ENCODE measurements around the gene RAB20.
A peak's percentile ranks its signal among the peaks of the same experiment; 100 is the strongest.

DNA sequence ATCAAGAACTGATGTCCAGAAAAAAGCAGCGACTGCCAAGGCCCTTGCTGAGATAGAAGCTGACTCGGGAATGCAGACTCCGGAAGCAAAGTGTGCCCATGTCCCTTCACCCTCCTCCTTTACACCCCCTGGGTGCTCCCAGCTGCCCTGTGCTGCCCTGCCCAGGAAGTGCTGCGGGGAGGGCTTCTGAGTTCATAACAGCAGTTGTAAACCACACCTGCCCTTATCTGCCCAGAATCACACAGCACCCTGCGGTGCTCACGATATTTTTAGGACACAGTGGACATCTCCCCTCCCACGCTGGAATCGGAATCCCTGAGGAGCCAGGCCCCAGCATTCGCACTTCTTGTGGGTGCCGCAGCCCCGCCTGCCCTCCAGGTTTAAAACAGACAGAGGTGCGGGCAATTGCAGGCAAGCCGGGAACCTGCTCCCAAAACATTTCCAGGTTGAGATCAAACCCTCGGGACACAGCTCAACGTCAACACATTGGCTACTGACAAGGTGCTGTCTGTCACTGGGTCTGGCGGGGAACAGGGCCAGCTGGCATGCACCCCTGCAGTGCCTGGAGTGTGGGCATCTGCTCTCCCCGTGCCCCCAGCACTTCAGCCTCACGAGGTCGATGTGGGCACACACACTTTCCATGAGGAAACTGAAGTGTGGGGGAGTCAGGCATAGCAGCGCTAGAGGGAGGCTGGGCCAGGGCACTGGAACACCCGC, 36.8 kb downstream of the RAB20 start:
- TF ChIP-seq, protein P1, sequence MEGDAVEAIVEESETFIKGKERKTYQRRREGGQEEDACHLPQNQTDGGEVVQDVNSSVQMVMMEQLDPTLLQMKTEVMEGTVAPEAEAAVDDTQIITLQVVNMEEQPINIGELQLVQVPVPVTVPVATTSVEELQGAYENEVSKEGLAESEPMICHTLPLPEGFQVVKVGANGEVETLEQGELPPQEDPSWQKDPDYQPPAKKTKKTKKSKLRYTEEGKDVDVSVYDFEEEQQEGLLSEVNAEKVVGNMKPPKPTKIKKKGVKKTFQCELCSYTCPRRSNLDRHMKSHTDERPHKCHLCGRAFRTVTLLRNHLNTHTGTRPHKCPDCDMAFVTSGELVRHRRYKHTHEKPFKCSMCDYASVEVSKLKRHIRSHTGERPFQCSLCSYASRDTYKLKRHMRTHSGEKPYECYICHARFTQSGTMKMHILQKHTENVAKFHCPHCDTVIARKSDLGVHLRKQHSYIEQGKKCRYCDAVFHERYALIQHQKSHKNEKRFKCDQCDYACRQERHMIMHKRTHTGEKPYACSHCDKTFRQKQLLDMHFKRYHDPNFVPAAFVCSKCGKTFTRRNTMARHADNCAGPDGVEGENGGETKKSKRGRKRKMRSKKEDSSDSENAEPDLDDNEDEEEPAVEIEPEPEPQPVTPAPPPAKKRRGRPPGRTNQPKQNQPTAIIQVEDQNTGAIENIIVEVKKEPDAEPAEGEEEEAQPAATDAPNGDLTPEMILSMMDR (IDR thresholded peaks at IDR 0.05 in 2 of 3, conservative IDR thresholded peaks at IDR 0.05 in 1 of 3; ENCODE audit: borderline replicate concordance in 1 of 3, insufficient read depth in 1 of 3, low read depth in 2 of 3, low read length in 2 of 3) = no peak
- TF ChIP-seq ZFX (IDR thresholded peaks at IDR 0.05) = no peak
- TF ChIP-seq YY1 (IDR thresholded peaks at IDR 0.05; ENCODE audit: extremely low read depth, insufficient replicate concordance, low read depth, low read length) = no peak
- no peak for TF ChIP-seq POLR2A (IDR thresholded peaks at IDR 0.05; ENCODE audit: borderline replicate concordance, extremely low read depth, insufficient read depth, insufficient read length)
- TF ChIP-seq TCF7L2 (IDR thresholded peaks at IDR 0.05; ENCODE audit: borderline replicate concordance, extremely low read depth, insufficient read depth, insufficient read length) = no peak
- TF ChIP-seq FOSL1 (IDR thresholded peaks at IDR 0.05; ENCODE audit: low read depth) = no peak
- no peak for TF ChIP-seq CEBPB (IDR thresholded peaks at IDR 0.05; ENCODE audit: low read depth)
- TF ChIP-seq, protein P2, sequence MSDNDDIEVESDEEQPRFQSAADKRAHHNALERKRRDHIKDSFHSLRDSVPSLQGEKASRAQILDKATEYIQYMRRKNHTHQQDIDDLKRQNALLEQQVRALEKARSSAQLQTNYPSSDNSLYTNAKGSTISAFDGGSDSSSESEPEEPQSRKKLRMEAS (IDR thresholded peaks at IDR 0.05) = peak; percentile 34; the same call in 1 of the 2 replicates
- TF ChIP-seq SIN3A (IDR thresholded peaks at IDR 0.05; ENCODE audit: low read depth) = no peak
- no peak for TF ChIP-seq EZH2phosphoT487 (IDR thresholded peaks at IDR 0.05; ENCODE audit: borderline replicate concordance)
- no peak for TF ChIP-seq EZH2 (IDR thresholded peaks at IDR 0.05)
- TF ChIP-seq POLR2AphosphoS5 (IDR thresholded peaks at IDR 0.05; ENCODE audit: low read depth, low read length) = 0 out of 2 replicates have a peak, but pooled peaks have one; percentile 22
- TF ChIP-seq JUND (IDR thresholded peaks at IDR 0.05) = no peak
- TF ChIP-seq EGR1 (IDR thresholded peaks at IDR 0.05; ENCODE audit: low read depth) = no peak

Data from HCT116 (cell line).